NCI-H82 treated with DMSO at 0.1 percent for 48 hours (cell line): ENCODE data around the gene IGF2.
"Not testable (repeated sequence)": the region's sequence is repeated elsewhere in the genome, so short reads cannot be mapped to it uniquely, and the experiment has no call there.

Experiments used
- DNase-seq: peaks from one replicate; lab custom pipeline; 2025; ENCODE audit not compliant: unreplicated experiment; lab: John Stamatoyannopoulos, UW

IGF2 gene, protein sequence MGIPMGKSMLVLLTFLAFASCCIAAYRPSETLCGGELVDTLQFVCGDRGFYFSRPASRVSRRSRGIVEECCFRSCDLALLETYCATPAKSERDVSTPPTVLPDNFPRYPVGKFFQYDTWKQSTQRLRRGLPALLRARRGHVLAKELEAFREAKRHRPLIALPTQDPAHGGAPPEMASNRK

DNA sequence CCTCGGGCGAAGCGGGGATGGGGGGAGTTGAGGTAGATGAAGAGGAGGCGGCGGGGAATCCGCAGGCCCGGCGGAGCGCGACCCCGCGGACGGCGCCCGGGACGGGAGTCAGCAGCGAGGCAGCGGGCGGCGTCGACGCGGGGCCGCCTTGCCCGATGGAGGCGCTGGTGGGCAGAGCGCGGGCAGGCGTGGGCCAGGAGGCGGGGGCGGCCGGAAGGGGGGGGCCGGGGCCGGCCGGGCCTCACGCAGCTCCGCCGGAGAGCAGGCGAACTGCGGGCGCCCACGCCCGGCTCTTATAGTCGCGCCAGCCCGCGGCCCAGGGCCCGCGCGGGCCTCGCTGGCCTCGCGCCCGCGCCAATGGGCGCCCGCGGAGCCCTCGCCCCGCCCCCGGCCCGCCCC lies at the start of gene IGF2:
IGF2 (minus strand) TSS at position 267 of the 399 bp plus-strand sequence. CDS start 3,866 bp downstream, outside the sequence.
- DNase-seq = no peak

DNA sequence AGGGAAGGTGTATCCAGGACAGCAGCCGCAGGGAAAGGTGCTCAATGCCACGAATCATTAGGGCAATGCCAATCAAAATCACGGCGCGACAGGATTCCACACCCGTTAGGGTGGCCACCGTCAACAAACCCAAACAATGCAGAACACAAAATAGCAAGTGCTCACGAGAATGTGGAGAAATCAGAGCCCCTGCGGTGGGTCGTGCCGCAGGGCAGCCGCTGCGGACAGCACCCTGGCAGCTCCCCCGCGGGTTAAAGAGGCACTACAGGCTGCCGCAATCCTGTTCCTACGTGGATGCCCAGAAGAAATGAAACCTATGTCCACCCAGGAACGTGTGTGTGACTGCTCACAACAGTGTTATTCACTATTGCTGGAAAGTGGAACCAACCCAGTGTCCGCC lies 49.6 kb upstream of the IGF2 start:
- no peak for DNase-seq

DNA sequence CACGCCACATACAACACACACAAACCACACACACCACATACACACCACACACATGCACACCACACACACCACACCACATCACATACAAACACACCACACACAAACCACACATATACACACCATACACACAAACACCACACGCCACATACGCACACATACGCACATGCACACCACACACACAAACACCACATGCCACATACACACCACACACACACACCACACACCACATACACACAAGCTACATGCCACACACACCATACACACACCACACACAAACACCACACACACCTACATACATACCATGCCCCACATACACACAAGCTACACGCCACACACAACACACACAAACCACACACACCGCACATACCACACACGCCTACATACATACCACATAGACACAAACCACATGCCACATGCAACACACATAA lies 48.1 kb upstream of the IGF2 start:
- DNase-seq = no peak

DNA sequence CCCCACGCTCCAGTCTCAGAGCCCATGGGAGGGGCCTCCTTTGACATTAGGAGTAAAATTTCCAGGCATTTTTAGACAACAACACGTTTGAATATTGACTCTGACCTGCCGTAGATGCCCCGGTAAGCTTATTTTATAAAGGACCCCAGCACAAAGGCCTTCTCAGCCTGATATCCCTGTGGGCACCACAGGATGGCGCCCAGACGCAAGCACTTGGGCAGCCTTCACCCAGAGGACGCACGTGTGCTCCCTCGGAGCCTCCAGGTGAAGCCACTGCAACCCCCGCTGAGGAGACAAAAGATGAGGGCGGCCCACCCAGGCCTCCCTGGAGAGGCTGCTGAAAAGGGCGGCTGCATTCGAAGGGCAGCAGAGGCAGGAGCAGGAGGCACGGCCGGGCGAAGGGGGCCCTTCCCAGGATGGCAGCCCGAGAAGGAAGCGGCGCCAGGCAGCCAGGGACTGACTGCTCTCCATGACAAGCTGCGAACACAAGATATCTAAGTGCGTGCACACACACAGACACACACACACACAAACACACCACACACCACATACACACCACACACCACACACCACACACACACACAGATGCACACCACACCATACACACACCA lies 47.6 kb upstream of the IGF2 start:
- no peak for DNase-seq

DNA sequence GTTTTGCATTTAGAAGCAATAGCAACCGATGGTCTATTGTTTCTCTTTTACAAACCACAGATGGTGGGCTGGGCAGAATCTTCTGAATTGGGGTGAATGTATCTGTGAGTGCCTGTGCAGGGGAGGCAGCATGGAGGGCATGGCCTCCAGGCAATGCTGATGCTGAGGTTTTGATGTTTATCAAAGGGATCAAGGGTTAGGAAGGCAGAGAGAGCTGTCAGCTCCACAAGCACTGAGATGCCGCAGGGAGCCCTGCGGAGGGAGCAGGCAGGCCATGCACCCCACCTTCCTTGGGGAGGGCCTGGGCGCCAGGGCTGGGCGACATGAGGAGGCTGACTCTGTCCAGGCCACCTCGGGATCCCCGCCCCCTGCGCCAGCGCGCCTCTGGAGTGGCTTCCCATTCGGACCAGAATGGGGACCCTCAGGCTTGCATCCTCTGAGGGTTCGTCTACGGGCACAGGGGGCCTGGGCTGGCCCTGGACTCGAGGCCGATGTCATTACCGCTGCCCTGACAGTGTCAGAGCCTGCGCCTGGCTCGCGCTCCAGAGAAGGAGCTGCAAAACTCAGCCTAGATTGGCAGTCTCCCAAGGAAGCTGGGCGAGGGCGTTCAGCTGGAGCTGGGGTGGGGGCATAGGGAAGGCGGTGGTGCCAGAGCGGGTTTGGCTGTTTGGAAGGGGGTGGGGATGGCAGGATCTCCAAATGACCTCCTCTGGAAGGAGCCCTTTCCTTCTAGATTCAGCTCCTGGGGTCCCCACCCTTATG lies 46.3 kb upstream of the IGF2 start:
- no peak for DNase-seq

DNA sequence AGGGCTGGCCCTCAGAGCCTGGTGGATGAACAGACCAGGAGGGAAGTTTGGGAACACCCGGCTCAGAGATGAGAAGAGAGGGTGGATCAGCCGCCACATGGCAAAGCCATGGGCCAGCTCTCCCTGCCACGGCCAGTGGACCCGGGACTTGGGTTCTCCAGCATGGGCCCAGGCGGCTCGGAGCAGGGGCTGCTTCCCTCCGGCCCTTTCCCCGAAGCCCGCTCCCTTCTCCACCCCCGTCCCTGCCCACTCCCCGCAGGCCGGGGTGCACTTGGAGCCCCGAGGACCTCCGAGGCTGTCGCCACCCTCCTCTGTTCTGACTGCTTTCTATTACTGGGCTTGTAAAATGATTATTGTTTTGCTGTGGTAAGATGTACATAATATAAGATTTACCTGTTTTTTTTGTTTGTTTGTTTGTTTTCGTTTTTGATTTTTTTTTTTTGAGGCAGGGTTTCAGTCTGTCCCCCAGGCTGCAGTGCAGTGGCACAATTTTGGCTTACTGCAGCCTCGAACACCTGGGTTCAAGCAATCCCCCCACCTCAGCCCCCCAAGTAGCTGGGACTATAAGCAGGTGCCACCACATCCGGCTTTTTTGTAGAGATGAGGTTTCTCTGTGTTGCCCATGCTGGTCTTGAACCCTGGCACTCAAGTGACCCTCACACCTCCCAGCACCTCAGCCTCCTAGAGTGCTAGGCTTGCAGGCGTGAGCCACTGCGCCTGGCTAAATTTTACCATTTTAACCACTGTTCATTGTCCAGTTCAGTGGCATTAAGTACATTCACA lies 43.7 kb upstream of the IGF2 start:
- no peak for DNase-seq

DNA sequence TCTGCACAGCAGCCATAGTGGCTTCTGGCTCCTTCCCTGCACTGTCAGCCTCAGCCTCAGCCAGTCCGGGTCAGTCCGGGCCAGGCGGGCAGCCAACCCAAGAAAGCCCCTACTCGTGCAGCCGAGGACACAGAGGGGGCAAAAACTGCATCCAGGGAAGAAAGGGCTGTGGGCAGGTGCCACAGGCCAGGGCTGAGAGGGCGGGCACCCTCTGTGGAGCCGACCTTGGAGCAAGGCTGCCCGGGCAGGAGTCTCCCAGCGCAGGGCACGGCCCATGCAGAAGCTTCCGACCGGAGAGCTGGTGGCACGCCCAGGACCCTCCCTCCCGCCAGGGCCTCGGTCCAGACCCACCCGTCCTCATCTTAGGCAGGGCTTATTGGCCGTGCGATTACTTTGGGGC lies 42.9 kb upstream of the IGF2 start:
- no peak for DNase-seq

DNA sequence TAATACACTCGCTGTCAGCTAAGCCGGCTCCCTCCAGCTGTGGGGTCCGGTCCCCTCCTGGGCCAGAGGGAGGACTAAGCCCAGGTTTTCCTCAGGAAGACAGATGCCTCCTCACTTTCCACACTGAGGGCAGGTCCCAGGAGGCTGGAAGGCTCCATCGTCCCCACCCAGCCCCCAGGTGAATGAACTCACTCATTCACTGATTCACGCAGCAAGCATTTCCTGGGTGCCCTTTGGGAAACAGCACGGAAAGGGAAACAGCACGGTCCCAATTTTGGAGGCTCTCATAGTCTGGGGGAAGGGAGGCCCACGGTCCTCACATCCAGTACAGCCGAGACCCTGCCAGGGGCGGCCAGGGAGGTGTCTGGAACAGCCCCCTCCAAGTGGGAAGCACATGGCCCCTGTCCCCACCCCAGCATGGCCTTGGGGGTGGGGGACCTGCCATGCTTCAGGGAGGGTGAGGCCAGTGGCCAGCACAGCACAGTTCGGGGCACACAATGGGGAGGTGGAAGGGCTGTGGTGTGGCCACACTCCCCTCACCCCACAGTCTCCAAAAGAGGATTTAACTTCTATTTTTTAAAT lies 41.7 kb upstream of the IGF2 start:
- DNase-seq = no peak

DNA sequence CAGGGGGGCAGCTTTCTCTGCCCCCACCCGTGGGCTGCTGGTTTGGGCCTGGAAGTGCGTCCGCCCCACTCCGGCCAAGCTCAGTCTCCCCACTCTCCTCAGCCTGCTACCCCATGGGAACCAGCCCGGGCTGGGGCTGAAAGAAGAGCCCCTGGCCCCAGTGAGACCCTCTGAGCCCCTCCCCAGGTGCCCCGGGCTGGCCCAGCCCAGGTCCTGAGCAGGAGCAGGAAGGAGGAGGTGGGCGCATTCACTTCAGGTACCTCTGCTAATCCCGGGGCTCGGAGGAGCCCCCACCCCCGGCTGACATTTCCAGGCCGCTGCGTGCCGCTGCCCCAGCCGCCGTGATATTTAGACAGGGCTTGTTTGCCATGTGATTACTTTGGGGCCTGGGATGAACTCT lies 41.2 kb upstream of the IGF2 start:
- DNase-seq = no peak

DNA sequence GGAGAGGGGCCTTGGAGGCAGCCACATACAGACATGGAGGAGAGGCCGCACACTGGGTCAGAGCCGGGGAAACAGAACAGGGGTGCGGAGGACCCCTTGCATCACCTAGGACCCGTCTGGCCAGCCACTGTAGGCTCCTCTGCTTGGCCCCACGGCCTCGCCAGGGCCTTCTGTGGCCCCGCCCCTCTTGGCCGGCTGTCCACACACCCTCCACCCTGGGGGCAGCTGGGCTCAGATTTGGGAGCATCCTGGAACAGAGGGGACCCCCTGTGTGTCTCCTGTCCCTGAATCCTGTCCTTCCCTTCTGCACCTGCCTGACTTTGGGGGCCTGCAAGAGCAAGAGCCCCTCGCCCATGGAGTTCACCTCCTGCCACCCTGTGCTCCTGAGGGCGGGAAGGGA lies 40.3 kb upstream of the IGF2 start:
- DNase-seq = no peak

DNA sequence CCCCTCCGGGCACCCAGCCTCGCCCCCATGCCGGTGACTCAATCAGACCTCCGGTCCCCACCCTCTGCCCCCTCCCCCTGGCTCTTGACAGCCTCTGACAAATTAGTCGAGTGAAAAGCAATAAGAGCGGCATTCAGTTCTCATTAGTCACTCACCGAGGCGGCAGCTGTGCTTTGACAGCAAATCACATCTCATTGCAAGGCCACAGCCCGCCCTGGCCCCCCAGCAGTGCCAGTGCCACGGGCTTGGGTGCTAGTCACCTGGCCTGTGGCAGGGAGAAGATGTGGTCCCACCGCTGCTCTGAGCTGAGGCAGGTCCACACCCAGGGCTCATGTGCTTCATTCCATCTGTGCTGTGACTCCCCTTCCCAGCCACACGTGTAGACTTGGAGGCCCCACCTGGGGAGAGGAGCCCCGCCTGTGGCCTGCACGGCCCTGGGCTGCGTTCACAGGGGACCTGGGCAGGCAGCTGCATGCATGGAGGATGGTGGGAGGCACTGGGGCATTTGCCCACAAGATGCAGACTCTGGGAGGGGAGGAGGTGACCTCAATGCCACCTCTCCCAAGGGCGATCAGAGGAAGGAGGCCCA lies 39.8 kb upstream of the IGF2 start:
- no peak for DNase-seq

DNA sequence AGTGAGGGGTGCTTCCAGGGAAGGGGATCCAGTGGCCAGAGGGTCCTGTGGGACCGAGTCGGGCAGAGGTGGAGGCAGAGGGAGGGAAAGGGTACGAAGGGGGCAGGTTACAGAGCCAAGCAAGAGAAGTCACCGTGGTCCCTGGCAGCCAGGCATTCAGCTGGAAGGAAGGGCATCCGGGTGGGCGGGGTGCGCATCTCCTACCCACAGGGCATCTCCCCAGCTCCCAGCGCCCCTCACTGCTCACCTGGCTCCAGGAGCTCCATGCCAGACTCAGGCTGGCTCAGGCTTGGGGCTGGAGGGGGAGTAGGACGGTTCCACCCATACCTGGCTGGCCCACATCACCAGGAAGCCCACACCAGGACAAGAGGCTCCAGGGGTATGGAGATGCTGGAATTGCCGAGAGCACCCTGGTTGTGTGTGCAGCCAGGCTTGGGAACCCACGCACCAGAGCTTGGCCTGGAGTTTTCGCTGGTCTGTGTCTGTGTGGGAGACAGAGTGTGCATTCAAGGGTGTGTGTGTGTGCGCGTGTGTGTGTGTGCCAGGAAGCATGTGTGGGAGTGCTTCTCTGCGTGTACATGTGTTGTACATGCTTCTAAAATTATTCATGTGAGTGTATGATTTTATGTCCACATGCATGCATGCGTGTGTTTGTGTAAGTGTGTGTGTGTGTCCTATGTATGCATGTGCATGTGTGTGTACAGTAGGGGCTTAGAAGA lies 39.0 kb upstream of the IGF2 start:
- DNase-seq = not testable (repeated sequence)

DNA sequence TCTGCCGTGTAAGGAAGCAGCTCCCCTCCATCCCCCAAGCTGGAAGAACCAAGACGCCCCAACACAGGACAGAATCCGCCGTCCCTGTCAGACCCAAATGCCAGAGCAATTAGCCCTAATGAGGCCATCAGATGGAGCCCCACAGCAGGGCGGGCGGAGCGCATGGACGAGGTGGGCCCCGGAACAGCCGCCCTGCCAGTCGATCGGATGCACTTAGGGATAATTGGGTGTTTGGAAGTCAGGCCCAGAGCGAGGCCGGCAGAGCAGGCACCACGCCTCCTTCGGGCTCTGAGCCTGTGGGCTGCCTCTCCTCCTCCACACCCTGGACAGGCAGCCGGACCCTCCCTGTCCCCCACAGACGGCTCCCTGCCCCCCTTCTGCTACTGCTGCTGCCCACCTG lies 37.9 kb upstream of the IGF2 start:
- no peak for DNase-seq

DNA sequence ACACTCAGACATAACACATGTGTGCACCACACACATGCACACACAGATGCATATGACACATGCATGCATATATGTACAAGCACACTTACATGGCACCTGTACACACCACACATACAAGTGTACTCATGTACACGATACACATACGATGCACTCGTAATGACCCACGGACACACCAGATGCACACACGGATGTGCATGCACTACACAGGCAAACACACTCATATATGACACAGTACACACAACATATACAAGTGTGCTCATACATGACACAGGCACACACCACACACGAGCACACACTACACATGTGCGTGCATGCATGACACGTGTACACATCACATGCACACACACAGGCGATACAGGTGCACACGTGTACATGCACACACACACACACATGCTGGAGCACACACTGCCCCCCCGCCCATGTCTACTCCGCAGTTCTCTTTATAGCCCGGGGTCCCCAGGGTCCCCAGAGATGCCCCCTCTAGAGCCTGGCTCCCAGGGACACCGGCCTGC lies 37.3 kb upstream of the IGF2 start:
- DNase-seq = no peak

DNA sequence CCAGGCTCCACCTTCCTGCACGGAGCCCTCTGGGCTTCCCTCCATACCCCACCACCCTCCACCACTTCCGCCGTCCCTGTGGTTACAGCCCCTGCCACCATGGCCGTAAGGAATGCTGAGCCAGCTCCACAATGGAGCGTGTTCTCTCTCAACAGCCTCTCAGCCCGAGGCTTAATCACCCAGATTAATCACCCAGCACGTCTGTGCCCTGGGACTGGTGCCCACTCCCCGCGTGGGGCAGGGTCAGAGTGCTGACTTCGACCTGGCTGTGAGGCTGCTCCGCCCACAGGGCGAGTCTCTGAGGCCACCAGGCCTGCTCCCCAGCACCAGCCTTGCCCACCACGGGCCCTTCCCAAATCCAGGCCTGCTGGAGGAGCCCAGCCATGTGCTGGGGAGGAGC lies 36.5 kb upstream of the IGF2 start:
- DNase-seq = no peak

DNA sequence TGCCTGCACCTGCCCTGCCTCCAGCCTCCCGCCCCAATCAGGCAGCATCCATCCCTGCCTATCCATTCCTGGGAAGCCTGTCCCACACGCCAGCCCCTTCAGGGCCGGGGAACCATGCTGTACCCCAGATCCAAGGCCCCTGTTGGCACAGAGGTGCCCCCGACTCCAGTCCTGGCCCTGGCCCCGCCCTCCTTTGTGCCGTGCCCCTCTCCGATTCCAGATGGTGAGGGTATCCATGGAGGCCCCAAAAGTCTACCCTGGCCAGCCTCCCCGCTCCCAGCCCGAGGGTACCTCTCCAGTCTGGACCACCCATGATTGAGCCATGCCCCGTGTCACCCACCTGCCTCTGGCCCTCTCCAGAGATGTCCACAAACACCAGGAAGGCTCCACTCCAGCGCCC lies 35.2 kb upstream of the IGF2 start:
- no peak for DNase-seq

DNA sequence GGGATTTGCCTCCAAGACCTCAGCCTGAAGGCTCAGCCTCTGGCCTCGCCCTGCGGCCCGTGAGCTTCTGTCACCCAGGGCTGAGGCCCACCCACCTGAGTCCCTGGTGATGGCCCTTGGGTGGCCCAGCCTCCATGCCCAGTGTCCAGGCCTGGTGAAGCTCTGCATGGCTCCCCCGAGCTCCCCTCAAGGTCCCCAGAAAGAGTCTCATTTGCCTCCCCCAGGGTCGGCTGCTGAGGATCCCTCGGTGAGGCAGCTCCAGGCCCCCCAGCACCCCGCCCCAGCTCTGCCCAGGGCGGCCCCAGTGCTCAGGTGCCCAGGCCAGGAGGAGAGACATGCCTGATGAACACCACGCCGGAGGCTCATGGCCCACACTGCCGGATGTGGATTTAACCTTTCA lies 34.6 kb upstream of the IGF2 start:
- DNase-seq = no peak

DNA sequence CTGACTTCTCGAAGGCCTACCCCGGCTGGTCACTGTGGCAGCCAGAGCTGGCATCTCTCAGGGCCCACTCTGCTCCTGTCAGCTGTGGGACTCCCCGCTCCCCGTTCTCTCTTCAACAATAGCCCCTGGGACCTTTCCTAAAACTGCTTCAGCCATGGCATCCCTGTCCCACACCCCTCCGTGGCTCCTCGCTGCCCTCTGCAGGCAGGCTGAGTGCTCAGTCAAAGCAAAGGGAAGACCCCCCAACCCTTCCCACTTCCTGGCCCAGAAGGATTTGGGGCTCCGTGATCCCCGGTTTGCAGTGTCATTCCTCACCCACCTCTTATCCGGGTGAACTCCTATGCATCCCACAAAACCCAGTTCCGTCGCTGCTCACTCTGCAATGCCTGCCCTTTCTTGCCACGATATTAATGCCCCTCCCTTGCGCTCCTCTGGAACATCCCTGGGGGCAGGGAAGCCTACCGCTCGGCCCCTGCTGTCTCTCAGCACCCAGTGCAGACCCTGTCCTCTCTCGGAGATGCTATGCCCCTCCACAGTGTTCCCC lies 34.0 kb upstream of the IGF2 start:
- DNase-seq = no peak

DNA sequence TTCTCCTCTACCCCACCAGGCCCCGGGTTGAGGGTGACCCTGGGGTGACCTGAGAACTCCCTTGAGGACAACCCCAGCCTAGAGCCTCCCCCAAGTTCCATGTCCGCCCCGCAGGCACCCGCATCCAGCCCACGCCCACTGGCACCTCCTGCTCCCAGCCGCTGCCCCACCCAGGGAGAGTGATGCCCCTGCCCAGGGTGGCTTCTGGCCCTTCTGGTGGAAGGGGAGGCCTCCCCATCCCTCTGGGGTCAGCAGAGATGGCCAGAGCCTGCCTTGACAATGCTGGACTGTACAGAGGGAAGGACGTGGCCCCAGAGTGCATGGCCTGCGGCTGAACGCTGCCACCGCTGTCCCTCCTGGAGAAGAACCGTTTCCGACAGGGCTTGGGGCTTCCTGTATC lies 33.5 kb upstream of the IGF2 start:
- DNase-seq = no peak

DNA sequence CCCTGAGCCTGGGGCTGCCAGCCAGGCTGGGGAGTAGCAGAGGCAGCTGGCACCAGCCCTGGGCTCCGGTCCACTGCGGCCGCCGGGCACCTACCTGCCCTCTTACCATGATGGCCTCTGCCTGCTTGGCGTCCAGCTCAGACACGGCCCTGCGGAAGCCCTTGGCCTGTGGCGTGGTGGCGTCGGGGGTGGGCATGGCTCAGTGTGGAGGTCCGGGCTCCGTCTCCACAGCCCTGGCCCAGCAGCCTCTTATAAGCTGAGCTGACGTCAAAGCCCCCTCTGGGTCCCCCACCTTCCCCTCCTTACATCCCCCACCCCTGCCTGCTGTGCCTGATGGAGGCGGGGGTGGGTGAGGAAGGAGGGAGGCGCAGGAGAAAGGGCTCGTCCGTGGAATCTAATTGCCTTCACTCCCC lies 32.4 kb upstream of the IGF2 start, which contains the start of gene TH:
TH (minus strand) TSS at position 225 of the 413 bp plus-strand sequence; CDS start at position 196, 29 bp downstream.
- no peak for DNase-seq
